Uterus (tissue), 2 donors: Measurements from ENCODE around the gene MEGF9.

ENCODE experiments used
- POLR2A ChIP-seq, 2 donors: fragments of 450-650 bp; IDR thresholded peaks; one replicate each; pipeline ENCODE4 v1.6.1; 2016; ENCODE audit warnings: antibody characterized with exemption in 2 of 2, mild to moderate bottlenecking in 1 of 2, moderate library complexity in 1 of 2
- TF ChIP-seq, protein P1 (sequence below), 4 experiments: fragments of 200-600 bp in 2 of 4; fragments of 450-650 bp in 2 of 4; sonication (generic) in 2 of 4; IDR thresholded peaks; one replicate each; pipeline ENCODE4 v1.5.1; 2016 to 2019; ENCODE audit warnings: antibody characterized with exemption in 4 of 4, mild to moderate bottlenecking in 2 of 4, moderate library complexity in 1 of 4

DNA sequence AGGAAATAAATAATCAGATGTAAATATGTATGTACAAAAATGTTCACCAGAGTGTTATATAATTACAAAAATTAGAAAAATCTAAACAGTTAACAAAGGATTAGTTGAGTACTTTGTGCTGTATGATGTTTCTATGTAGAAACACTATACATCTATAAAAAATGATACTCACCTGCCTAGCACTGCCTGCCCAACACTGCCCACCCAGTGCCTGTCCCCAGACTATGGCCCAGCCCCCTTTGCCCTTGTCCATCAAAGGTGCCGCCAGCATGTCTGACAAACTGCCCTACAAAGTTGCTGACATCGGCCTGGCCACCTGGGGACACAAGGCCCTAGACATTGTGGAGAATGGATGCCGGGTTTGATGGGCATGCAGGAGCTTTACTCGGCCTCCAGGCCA lies 6.1 kb upstream of the MEGF9 start:
- TF ChIP-seq, protein P1, sequence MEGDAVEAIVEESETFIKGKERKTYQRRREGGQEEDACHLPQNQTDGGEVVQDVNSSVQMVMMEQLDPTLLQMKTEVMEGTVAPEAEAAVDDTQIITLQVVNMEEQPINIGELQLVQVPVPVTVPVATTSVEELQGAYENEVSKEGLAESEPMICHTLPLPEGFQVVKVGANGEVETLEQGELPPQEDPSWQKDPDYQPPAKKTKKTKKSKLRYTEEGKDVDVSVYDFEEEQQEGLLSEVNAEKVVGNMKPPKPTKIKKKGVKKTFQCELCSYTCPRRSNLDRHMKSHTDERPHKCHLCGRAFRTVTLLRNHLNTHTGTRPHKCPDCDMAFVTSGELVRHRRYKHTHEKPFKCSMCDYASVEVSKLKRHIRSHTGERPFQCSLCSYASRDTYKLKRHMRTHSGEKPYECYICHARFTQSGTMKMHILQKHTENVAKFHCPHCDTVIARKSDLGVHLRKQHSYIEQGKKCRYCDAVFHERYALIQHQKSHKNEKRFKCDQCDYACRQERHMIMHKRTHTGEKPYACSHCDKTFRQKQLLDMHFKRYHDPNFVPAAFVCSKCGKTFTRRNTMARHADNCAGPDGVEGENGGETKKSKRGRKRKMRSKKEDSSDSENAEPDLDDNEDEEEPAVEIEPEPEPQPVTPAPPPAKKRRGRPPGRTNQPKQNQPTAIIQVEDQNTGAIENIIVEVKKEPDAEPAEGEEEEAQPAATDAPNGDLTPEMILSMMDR (IDR thresholded peaks at IDR 0.05): no peak
- TF ChIP-seq POLR2A (IDR thresholded peaks at IDR 0.05): no peak
